Stimulated activated memory B cell treated with anti-CD40 and anti-IgM and Interleukin-4, amounts not matched to agents 10 μg/mL and 1 μg/mL and 100 μg/mL, for 72 hours (primary cell): ENCODE data around the gene PPDPF.
"Not testable (repeated sequence)": the region's sequence is repeated elsewhere in the genome, so short reads cannot be mapped to it uniquely, and the experiment has no call there.

Experiments used
- ATAC-seq: fragments of 150-1000 bp; cut with Tn5 transposase; 2 replicates; pipeline ENCODE4 v1.10.0; 2021
- H3K27ac Mint-ChIP-seq: one replicate; pipeline ENCODE4 v1.8.0; 2022; ENCODE audit warnings: mild to moderate bottlenecking, mixed read lengths
- H3K27me3 Mint-ChIP-seq: one replicate; pipeline ENCODE4 v1.8.0; 2022; ENCODE audit warnings: mixed read lengths
- H3K36me3 Mint-ChIP-seq: one replicate; pipeline ENCODE4 v1.8.0; 2022; ENCODE audit warnings: mixed read lengths
- H3K4me1 Mint-ChIP-seq: one replicate; pipeline ENCODE4 v1.8.0; 2022; ENCODE audit warnings: mixed read lengths
- H3K4me3 Mint-ChIP-seq: one replicate; pipeline ENCODE4 v1.8.0; 2022; ENCODE audit warnings: mild to moderate bottlenecking, moderate library complexity, mixed read lengths
- H3K9me3 Mint-ChIP-seq: one replicate; pipeline ENCODE4 v1.8.0; 2022; ENCODE audit warnings: mixed read lengths

Gene PPDPF

DNA sequence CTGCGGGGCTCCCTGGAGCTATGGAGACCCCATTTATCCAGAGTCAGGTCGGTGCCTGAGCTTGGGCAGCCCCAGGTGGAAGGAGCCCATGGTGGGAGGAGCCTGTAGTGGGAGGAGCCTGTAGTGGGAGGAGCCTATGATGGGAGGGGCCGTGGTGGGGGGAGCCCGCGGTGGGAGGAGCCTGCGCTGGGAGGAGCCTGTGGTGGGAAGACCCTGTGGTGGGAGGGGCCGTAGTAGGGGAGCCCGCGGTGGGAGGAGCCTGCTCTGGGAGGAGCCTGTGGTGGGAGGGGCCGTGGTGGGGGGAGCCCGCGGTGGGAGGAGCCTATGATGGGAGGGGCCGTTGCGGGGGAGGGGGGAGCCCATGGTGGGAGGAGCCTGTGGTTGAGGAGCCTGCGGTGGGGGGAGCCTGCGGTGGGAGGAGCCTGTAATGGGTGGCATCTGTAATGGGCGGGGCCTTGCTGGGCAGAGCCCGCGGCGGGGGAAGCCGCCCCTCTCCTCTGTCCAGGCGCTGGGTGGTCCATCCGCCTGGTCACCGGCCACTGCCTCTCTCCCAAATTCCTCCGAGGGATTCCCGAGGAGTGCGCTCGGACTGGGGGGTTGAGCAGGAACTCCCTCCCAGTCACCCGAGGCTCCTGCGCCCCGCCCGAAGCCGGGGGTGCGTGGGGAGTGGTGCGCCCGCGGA, 32.8 kb downstream of the PPDPF start:
- H3K27ac Mint-ChIP-seq, result peak overlapping the region; percentile 76
- H3K27me3 Mint-ChIP-seq, result peaks cover 24% of the 10 kb centered on the region
- H3K9me3 Mint-ChIP-seq, result no peaks in the 10 kb centered on the region
- no peaks in the 10 kb centered on the region for H3K36me3 Mint-ChIP-seq
- H3K4me3 Mint-ChIP-seq, result peak overlapping the region; percentile 77
- peak; percentile 65 for ATAC-seq
- peaks cover 57% of the 10 kb centered on the region for H3K4me1 Mint-ChIP-seq

- peak within 1 kb of the TSS; percentile 77 for H3K4me3 Mint-ChIP-seq
- peaks cover 4% of the 10 kb centered on the region for H3K36me3 Mint-ChIP-seq
- peaks cover 23% of the 10 kb centered on the region for H3K27me3 Mint-ChIP-seq
- H3K27ac Mint-ChIP-seq, result peak within 1 kb of the TSS; percentile 76
- H3K4me1 Mint-ChIP-seq, result peaks cover 52% of the 10 kb centered on the region
- ATAC-seq, result peak; percentile 67
- no peaks in the 10 kb centered on the region for H3K9me3 Mint-ChIP-seq
Observed at GRCh38 chr20:63553933-63554290, 33.3 kb downstream of the PPDPF start, which contains the start of gene FNDC11. Gene FNDC11 (plus strand): TSS chr20:63554159. CDS start chr20:63555664, 1,505 bp downstream.

DNA sequence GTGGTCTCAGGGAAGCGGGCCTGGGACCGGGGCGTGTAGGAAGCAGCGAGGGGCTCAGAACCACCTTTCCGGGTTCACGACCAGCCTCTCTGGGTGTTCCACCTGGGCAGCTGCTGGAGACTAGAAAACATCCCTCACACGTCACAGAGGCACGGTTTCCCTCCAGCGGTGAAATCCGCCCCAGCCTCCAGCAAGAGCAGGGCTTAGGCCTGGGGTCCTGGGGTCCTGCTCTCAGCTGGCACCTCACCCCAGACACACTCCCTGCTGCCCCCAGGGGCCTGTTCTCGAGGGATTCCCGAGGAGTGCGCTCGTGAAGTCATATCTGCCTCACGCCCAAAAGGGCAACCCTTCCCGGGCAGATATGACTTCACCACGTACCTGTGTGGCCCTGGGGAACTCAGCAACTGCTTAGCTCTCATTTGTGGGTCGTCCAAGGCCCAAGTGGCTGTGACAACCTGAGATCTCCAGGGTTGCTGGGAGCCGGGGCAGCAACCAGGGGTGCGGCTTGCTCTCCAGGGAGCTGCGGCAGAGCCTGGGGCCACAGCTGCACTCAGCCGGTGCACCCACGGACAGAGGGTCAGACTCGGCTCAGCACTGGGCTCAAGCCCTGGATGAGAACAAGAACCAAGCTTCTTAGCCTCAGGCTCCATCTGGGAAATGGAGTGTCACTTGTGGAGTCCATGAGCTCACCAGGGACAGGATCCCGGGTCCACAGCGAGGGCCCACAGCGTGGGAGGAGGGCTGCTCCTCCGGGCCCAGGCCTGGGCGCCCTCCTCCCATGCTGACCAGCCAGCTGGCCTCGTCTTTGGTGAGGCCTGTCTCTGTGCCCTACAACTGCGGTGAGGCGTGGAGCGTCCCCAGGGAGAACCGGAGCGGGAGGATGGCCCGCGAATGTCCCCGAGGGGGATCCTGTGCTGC, 34.1 kb downstream of the PPDPF start:
- H3K27me3 Mint-ChIP-seq, result peaks cover 16% of the 10 kb centered on the region
- H3K9me3 Mint-ChIP-seq, result peaks cover 3% of the 10 kb centered on the region
- peak; percentile 69 for ATAC-seq
- peaks cover 44% of the 10 kb centered on the region for H3K4me1 Mint-ChIP-seq
- H3K27ac Mint-ChIP-seq, result peak overlapping the region; percentile 76
- peak overlapping the region; percentile 77 for H3K4me3 Mint-ChIP-seq
- peaks cover 10% of the 10 kb centered on the region for H3K36me3 Mint-ChIP-seq

DNA sequence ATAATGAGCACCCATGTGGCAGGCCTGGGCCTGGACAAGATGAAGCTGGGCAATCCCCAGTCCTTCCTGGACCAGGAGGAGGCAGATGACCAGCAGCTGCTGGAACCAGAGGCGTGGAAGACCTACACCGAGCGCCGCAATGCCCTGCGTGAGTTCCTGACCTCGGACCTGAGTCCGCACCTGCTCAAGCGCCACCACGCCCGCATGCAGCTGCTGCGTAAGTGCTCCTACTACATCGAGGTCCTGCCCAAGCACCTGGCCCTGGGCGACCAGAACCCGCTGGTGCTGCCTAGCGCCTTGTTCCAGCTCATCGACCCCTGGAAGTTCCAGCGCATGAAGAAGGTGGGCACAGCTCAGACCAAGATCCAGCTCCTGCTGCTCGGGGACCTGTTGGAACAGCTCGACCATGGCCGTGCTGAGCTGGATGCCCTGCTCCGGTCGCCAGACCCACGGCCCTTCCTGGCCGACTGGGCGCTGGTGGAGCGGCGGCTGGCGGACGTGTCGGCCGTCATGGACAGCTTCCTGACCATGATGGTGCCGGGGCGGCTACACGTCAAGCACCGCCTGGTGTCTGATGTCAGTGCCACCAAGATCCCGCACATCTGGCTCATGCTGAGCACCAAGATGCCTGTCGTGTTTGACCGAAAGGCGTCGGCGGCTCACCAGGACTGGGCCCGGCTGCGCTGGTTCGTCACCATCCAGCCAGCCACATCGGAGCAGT, 35.3 kb downstream of the PPDPF start:
- peaks cover 4% of the 10 kb centered on the region for H3K27me3 Mint-ChIP-seq
- peaks cover 36% of the 10 kb centered on the region for H3K4me1 Mint-ChIP-seq
- no peak overlapping the region for H3K4me3 Mint-ChIP-seq
- peaks cover 18% of the 10 kb centered on the region for H3K36me3 Mint-ChIP-seq
- H3K9me3 Mint-ChIP-seq, result peaks cover 3% of the 10 kb centered on the region
- ATAC-seq, result no peak
- H3K27ac Mint-ChIP-seq, result no peak overlapping the region

DNA sequence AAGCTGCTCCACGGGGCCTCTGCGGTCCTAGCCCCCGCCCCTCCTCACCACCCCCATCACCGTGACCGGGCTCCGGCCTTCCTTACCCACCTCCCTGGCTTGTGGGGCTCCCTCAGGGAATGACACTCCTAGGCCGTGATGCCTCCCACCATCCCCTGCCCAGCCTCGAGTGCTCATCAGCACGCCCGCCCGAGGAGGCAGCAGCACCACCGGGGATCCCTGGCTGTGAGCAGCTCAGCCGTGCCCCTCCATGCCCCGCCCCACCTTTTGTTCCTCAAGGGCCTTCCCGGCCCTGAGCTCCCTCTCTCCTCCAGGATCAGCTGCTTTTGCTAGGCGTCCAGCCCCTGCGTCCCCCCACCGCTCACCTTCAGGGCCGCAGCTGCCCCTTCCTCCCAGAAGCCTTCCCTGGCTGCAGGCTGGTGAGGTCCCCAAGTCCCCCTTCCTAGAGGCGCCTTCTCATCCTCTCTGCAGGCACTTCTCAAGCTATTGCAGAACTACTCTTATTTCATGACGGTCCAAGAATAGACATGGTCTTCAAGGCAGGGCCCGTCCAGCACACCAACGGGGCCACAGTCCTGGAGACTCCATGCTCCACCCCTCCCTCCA, 36.4 kb downstream of the PPDPF start:
- no peak overlapping the region for H3K4me3 Mint-ChIP-seq
- H3K4me1 Mint-ChIP-seq, result peaks cover 29% of the 10 kb centered on the region
- H3K36me3 Mint-ChIP-seq, result peaks cover 23% of the 10 kb centered on the region
- H3K9me3 Mint-ChIP-seq, result peaks cover 3% of the 10 kb centered on the region
- no peaks in the 10 kb centered on the region for H3K27me3 Mint-ChIP-seq
- no peak for ATAC-seq
- no peak overlapping the region for H3K27ac Mint-ChIP-seq

DNA sequence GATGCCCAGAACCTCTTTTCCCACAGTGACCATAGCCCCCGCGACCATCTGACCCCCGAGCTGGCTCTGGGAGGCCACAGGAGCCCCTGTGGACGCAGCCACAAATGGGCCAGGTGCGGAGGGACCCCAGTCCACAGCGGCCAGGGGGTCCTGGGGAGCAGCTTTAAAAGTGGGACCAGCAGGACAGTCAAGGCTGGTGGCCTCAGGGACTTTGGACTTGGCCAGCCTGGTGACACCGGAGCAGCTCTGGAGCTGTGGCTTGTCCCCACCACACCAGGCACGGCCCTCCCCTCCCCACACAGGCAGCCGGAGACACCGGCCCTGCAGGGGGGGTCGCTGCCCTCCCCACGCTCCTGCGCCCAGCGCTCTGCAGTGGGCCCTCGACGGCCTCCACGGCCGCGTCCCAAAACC, 36.9 kb downstream of the PPDPF start:
- Mint-ChIP-seq H3K27ac (no peak overlapping the region), H3K4me3 (no peak overlapping the region)
- no peak for ATAC-seq

GRCh38 chr20:63558804-63559484, 38.4 kb downstream of the PPDPF start:
- Mint-ChIP-seq H3K36me3 (peaks cover 23% of the 10 kb centered on the region), H3K27ac (peak overlapping the region; percentile 48), H3K4me1 (peaks cover 15% of the 10 kb centered on the region), H3K9me3 (peaks cover 3% of the 10 kb centered on the region), H3K27me3 (no peaks in the 10 kb centered on the region), H3K4me3 (no peak overlapping the region)
- no peak for ATAC-seq

More for the DNA sequence above, 36.9 kb downstream of the PPDPF start:
- Mint-ChIP-seq H3K4me1 (peaks cover 24% of the 10 kb centered on the region), H3K36me3 (peaks cover 23% of the 10 kb centered on the region), H3K27me3 (no peaks in the 10 kb centered on the region), H3K9me3 (peaks cover 3% of the 10 kb centered on the region)

DNA sequence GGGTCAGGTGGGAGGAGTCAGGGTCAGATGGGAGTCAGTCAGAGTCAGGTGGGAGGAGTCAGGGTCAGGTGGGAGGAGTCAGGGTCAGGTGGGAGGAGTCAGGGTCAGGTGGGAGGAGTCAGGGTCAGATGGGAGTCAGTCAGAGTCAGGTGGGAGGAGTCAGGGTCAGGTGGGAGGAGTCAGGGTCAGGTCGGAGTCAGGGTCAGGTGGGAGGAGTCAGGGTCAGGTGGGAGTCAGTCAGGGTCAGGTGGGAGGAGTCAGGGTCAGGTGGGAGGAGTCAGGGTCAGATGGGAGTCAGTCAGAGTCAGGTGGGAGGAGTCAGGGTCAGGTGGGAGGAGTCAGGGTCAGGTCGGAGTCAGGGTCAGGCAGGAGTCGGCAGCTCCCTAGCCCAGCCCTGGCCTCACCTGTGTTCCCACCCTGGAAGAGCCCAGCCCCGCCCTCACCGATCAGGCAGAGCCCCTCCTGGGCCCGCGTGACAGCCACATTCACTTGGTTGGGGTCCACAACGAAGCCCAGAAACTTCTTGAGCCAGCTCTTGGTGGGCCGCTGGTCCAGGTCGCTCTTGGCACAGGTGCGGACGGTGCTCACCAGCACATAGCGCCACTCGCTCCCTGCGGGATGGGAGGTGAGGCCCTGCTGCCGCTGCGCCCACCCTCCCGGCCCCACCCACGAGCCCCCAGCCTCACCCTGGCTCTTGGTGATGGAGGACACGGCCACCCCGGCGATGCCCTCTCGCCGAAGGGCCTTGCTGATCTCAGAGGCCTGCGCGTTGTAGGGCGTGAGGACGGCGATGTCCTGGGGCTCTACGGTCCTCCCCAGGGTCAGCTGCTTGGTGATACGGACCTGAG, 39.1 kb downstream of the PPDPF start:
- H3K9me3 Mint-ChIP-seq, H3K27me3 Mint-ChIP-seq, H3K4me1 Mint-ChIP-seq, ATAC-seq, H3K4me3 Mint-ChIP-seq: not testable (repeated sequence)
- Mint-ChIP-seq H3K27ac (peak overlapping the region; percentile 48), H3K36me3 (peaks cover 23% of the 10 kb centered on the region)

DNA sequence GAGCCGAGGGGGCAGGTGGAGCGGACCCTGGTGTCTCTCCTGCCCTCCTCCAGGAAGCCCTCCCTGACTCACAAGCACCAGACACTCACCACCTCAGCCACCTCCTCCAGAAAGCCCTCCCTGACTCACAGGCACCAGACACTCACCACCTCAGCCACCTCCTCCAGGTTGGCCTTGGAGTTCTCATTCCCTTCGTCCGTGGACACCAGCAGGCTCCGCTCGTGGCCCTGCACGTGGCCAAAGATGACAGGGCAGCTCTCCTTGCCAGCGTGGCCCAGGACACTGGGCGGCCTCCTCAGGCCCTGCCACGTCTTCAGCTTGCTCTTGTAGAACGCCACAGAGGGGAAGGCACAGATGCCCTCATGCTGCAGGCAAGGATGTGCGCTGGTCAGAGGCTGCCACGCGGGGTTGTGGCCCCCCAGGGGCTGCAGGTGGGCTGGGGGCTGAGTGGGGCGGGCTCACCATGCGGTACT, 39.8 kb downstream of the PPDPF start:
- Mint-ChIP-seq H3K27ac (no peak overlapping the region), H3K9me3 (peaks cover 3% of the 10 kb centered on the region), H3K4me3 (no peak overlapping the region), H3K4me1 (peaks cover 2% of the 10 kb centered on the region), H3K36me3 (peaks cover 25% of the 10 kb centered on the region), H3K27me3 (no peaks in the 10 kb centered on the region)
- ATAC-seq, result no peak

DNA sequence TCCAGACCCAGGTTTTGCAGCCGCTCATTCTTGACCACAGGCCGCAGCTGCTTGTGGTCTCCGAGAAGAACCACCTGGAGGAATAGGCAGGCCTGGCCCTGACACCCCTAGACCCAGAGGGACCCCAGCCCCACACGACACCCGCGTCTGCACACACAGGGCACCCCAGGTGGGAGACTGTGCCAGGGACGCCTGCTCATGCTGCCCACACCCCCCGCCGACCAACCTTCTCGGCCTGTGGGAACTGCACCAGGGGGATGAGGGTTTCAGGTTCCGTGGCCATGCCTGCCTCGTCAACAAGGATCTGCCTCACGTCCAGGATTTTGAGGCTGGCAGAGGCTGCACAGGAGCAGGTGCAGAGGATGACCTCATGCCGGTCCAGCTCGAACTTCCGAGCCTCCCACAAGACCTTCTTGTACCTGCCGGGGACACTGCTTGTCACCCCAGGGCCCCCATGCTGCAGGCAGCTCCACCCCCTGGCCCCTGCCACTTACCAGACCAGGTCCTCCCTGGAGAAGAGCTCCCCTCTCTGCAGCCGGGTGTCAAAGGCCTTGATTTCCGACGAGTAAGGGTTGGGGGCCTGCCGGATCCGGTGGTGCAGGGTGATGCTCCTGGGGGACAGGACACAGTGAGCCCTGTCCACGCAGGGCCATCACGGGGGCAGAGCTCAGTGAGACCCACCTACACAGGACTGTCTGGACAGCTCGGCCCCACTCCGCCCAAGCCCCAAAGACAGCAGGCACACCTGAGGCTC, 40.5 kb downstream of the PPDPF start:
- H3K36me3 Mint-ChIP-seq, result peaks cover 30% of the 10 kb centered on the region
- ATAC-seq, result no peak
- H3K4me3 Mint-ChIP-seq, result no peak overlapping the region
- no peak overlapping the region for H3K27ac Mint-ChIP-seq
- peaks cover 3% of the 10 kb centered on the region for H3K9me3 Mint-ChIP-seq
- H3K27me3 Mint-ChIP-seq, result no peaks in the 10 kb centered on the region
- no peaks in the 10 kb centered on the region for H3K4me1 Mint-ChIP-seq

DNA sequence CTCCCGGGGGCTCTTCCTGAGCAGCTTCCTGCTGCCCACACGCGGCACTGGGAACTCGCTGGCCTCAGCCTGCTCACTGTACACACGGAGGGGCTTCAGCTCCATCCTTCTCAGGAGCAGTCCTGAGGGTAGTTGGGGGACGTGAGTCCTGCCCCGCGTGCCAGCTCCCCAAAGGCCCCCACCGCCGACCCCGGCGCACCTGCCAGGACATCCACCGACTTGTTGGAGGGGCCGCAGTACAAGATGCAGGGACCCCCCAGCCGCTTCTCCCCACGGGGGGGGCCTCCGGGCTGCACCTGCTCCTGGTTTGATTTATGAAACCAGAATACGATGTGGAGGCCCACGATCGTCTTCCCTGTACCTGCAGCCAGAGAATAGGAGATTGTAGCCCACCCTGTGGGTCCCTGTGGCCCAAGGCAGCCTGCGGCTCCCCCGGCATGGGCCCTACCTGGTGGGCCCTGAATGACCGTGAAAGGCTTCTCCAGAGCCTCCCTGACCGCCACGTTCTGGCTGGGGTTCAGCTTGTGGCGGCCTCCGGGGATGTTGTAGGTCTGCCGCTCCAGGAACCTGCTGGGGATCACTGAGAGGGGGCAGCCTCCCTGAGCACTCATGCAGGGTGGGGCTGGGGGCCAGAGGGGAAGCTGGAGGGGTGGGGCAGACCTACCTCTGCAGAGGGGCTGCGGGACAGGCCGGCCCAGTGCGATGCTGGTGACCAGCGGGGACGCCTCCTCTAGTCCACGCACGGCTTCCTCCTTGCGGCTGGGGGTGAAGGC, 41.2 kb downstream of the PPDPF start:
- Mint-ChIP-seq H3K4me1 (peaks cover under 1% of the 10 kb centered on the region), H3K9me3 (peaks cover 3% of the 10 kb centered on the region), H3K27me3 (no peaks in the 10 kb centered on the region), H3K36me3 (peaks cover 30% of the 10 kb centered on the region), H3K27ac (no peak overlapping the region), H3K4me3 (no peak overlapping the region)
- no peak for ATAC-seq

DNA sequence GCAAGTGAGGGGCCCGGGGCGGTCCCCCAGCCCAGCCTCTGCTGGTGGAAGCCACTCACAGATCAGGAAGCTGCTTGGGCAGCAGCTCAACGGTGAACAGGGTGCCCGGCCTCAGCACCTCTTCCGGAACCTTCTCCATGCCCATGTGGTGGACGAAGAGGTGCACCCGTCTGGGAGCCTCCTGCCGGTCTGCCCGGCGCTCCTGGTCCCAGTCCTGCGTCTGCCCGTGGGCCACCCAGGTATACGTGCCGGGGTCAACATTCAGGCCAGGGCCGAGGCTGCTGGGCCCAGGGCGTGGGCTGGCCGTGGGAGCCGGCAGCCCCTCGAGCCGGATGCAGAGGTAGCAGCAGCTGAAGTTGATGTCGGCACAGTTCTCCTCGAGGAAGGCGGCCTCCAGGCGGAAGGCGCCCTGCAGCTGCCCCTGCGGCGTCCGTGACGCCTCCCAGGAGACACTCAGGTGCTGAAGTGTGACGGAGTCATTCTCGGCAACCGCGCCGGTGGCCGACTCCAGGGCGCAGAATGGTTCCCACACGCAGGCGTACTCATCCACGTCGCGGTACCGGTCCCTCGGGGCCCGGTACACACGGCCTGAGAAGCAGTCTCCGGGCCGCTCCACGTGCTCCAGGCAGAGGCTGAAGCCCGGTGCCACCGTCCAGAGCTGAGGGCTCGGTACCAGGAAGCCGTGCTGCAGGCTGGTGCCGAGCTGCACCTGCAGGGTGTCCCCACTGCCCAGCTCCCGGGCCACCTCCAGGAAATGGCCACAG, 42.1 kb downstream of the PPDPF start:
- ATAC-seq, result peak; percentile 17
- Mint-ChIP-seq H3K36me3 (peaks cover 30% of the 10 kb centered on the region), H3K9me3 (peaks cover 3% of the 10 kb centered on the region), H3K27me3 (no peaks in the 10 kb centered on the region), H3K4me1 (peaks cover 9% of the 10 kb centered on the region), H3K4me3 (no peak overlapping the region), H3K27ac (no peak overlapping the region)
